CD14-positive monocyte (primary cell): ENCODE results near the gene FAM13A. TPM values are rescaled to one million over a fixed set of nuclear protein-coding genes. Genes with fewer than 3 reads are reported as not detected.

ENCODE experiments used
- DNase-seq, 3 donors: peaks; one replicate each; pipeline ENCODE4 v3.0.0-alpha.2; 2011 to 2022
- H2AFZ ChIP-seq: 2 replicates; pipeline ENCODE4 v1.6.0; 2012; ENCODE audit warnings: mild to moderate bottlenecking, low read depth, low read length, inconsistent platforms; ENCODE audit not compliant: insufficient read depth, poor library complexity, severe bottlenecking
- H3K27ac ChIP-seq, 2 donors: 1 replicate in 1 of 2; 2 replicates in 1 of 2; pipeline ENCODE4 v1.5.1; 2012 to 2013; ENCODE audit warnings: low read length in 2 of 2, control low read depth in 1 of 2, inconsistent platforms in 1 of 2, low read depth in 1 of 2, mild to moderate bottlenecking in 1 of 2
- H3K27me3 ChIP-seq, 2 donors: one replicate each; pipeline versions ENCODE4 v1.6.0 to v1.6.1; 2011 to 2013; ENCODE audit warnings: low read length in 2 of 2; ENCODE audit not compliant: control insufficient read depth in 2 of 2, insufficient read depth in 2 of 2
- H3K36me3 ChIP-seq, 2 donors: replicated peaks in 1 of 2; 1 replicate in 1 of 2; 2 replicates in 1 of 2; pipeline versions ENCODE4 v1.5.1 to v1.6.1; 2012 to 2013; ENCODE audit warnings: low read length in 2 of 2, control low read depth in 1 of 2, inconsistent platforms in 1 of 2, mild to moderate bottlenecking in 1 of 2; ENCODE audit not compliant: insufficient read depth in 2 of 2, control insufficient read depth in 1 of 2
- H3K4me1 ChIP-seq, 2 donors: 1 replicate in 1 of 2; 2 replicates in 1 of 2; pipeline versions ENCODE4 v1.5.1 to v1.6.1; 2012 to 2013; ENCODE audit warnings: low read length in 2 of 2, control low read depth in 1 of 2, inconsistent platforms in 1 of 2, mild to moderate bottlenecking in 1 of 2, moderate library complexity in 1 of 2; ENCODE audit not compliant: insufficient read depth in 2 of 2, control insufficient read depth in 1 of 2
- H3K4me2 ChIP-seq: replicated peaks from 2 replicates; pipeline ENCODE3; 2012; ENCODE audit warnings: low read length, moderate library complexity, mild to moderate bottlenecking; ENCODE audit not compliant: poor library complexity, severe bottlenecking; ENCODE audit errors: extremely low read depth
- H3K4me3 ChIP-seq, 3 experiments: fragments of 200-600 bp in 1 of 3; sonication (generic) in 1 of 3; replicated peaks in 1 of 3; 1 replicate in 2 of 3; 2 replicates in 1 of 3; pipeline ENCODE4 v1.5.1; 2011 to 2013; ENCODE audit warnings: low read length in 3 of 3, mild to moderate bottlenecking in 3 of 3, control low read depth in 2 of 3, low read depth in 2 of 3, inconsistent platforms in 1 of 3, moderate library complexity in 1 of 3
- H3K79me2 ChIP-seq: 2 replicates; pipeline ENCODE4 v1.6.0; 2012; ENCODE audit warnings: mild to moderate bottlenecking, control low read depth, inconsistent platforms, low read length, moderate library complexity; ENCODE audit not compliant: insufficient read depth
- H3K9ac ChIP-seq: 2 replicates; pipeline ENCODE4 v1.6.0; 2017; ENCODE audit warnings: low read length, mild to moderate bottlenecking; ENCODE audit not compliant: insufficient read depth, poor library complexity, severe bottlenecking
- H3K9me3 ChIP-seq, 2 donors: replicated peaks in 1 of 2; 1 replicate in 1 of 2; 2 replicates in 1 of 2; pipeline versions ENCODE4 v1.5.1 to v1.6.1; 2012 to 2013; ENCODE audit warnings: low read length in 2 of 2, control low read depth in 1 of 2; ENCODE audit not compliant: control insufficient read depth in 1 of 2, insufficient read depth in 1 of 2
- H4K20me1 ChIP-seq: 2 replicates; pipeline ENCODE4 v1.6.0; 2012; ENCODE audit warnings: mild to moderate bottlenecking, low read length, control low read depth, moderate library complexity; ENCODE audit not compliant: insufficient read depth
- H3K27ac Mint-ChIP-seq, 7 donors: one replicate each; pipeline ENCODE4 v1.8.0; 2020; ENCODE audit warnings: mild to moderate bottlenecking in 7 of 7, mixed read lengths in 7 of 7, moderate library complexity in 6 of 7, inconsistent platforms in 2 of 7
- H3K27me3 Mint-ChIP-seq, 3 donors: one replicate each; pipeline ENCODE4 v1.8.0; 2021 to 2022; ENCODE audit warnings: low read depth in 3 of 3, mild to moderate bottlenecking in 3 of 3, mixed read lengths in 3 of 3, moderate library complexity in 3 of 3, inconsistent platforms in 1 of 3
- H3K36me3 Mint-ChIP-seq, 2 donors: one replicate each; pipeline ENCODE4 v1.8.0; 2020; ENCODE audit warnings: mixed read lengths in 2 of 2, inconsistent platforms in 1 of 2, mild to moderate bottlenecking in 1 of 2
- H3K4me1 Mint-ChIP-seq: one replicate; pipeline ENCODE4 v1.8.0; 2020; ENCODE audit warnings: mild to moderate bottlenecking, mixed read lengths
- H3K4me3 Mint-ChIP-seq, 2 donors: one replicate each; pipeline ENCODE4 v1.8.0; 2020; ENCODE audit warnings: mild to moderate bottlenecking in 2 of 2, mixed read lengths in 2 of 2, moderate library complexity in 1 of 2
- H3K9me3 Mint-ChIP-seq, 7 donors: one replicate each; pipeline ENCODE4 v1.8.0; 2020 to 2022; ENCODE audit warnings: mixed read lengths in 7 of 7, mild to moderate bottlenecking in 6 of 7, moderate library complexity in 6 of 7, inconsistent platforms in 2 of 7
- whole genome bisulfite sequencing: methylation state at CpG from one replicate; pipeline ENCODE4 v1.1.5; 2013; ENCODE audit warnings: missing lambda C conversion rate; ENCODE audit not compliant: insufficient coverage; 5-methylcytosine and 5-hydroxymethylcytosine counted together
- intact Hi-C, 2 donors: fragments of 100-400 bp; cut with micrococcal nuclease; formaldehyde crosslinking; loops; one replicate each; pipeline versions ENCODE4 v1.15.0 to v1.15.1; 2023
- polyA plus RNA-seq, 3 donors: library from polyadenylated mRNA; depleted of rRNA in 1 of 3; unstranded in 2 of 3; stranded (reverse) in 1 of 3; fragments of 300-500 nt in 2 of 3; fragments of >200 nt in 1 of 3; fragmentation: Illumina TruSeq in 2 of 3; gene quantifications; 1 replicate in 2 of 3; 2 replicates in 1 of 3; pipeline ENCODE4 v1.2.3, GENCODE V29; 2012 to 2021
- TF ChIP-seq, protein P1 (sequence below): fragments of 200-600 bp; IDR thresholded peaks from one replicate; pipeline ENCODE4 v1.8.0; 2022; ENCODE audit warnings: antibody characterized with exemption, mild to moderate bottlenecking

FAM13A gene
- polyA plus RNA-seq, 3 donors: 5.3 to 20.0 (median 6.5) TPM

- H3K79me2 ChIP-seq: no peaks in the 10 kb centered on the region
- peaks cover 3% of the 10 kb centered on the region for H3K4me1 Mint-ChIP-seq
- H3K4me1 ChIP-seq: no peaks in the 10 kb centered on the region
- no peak overlapping the region for H3K4me3 ChIP-seq
- H3K4me2 ChIP-seq: no peak overlapping the region
- no peaks in the 10 kb centered on the region for H4K20me1 ChIP-seq
- no peaks in the 10 kb centered on the region for H3K36me3 ChIP-seq
- no peaks in the 10 kb centered on the region for H3K27me3 ChIP-seq
- peaks cover 0 to 3% of the 10 kb centered on the region in 2 donors for H3K9me3 ChIP-seq
- H3K27ac ChIP-seq: no peak overlapping the region
- no peak for DNase-seq
- TF ChIP-seq, protein P1, sequence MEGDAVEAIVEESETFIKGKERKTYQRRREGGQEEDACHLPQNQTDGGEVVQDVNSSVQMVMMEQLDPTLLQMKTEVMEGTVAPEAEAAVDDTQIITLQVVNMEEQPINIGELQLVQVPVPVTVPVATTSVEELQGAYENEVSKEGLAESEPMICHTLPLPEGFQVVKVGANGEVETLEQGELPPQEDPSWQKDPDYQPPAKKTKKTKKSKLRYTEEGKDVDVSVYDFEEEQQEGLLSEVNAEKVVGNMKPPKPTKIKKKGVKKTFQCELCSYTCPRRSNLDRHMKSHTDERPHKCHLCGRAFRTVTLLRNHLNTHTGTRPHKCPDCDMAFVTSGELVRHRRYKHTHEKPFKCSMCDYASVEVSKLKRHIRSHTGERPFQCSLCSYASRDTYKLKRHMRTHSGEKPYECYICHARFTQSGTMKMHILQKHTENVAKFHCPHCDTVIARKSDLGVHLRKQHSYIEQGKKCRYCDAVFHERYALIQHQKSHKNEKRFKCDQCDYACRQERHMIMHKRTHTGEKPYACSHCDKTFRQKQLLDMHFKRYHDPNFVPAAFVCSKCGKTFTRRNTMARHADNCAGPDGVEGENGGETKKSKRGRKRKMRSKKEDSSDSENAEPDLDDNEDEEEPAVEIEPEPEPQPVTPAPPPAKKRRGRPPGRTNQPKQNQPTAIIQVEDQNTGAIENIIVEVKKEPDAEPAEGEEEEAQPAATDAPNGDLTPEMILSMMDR: no peak
- peak overlapping the region; percentile 44 for H2AFZ ChIP-seq
- peaks cover 0 to 5% (median 2%) of the 10 kb centered on the region in 7 donors for H3K9me3 Mint-ChIP-seq
- no peak overlapping the region for H3K4me3 Mint-ChIP-seq
- no peaks in the 10 kb centered on the region for H3K36me3 Mint-ChIP-seq
- no peak overlapping the region for H3K27ac Mint-ChIP-seq
- no peaks in the 10 kb centered on the region for H3K27me3 Mint-ChIP-seq
- intact Hi-C loops: no loop called here
- no CpG with 5 or more reads among the region's 1 CpG for WGBS
- H3K9ac ChIP-seq: no peak overlapping the region
Observed at GRCh38 chr4:88971536-88971935, 85.4 kb downstream of the FAM13A start.

DNA sequence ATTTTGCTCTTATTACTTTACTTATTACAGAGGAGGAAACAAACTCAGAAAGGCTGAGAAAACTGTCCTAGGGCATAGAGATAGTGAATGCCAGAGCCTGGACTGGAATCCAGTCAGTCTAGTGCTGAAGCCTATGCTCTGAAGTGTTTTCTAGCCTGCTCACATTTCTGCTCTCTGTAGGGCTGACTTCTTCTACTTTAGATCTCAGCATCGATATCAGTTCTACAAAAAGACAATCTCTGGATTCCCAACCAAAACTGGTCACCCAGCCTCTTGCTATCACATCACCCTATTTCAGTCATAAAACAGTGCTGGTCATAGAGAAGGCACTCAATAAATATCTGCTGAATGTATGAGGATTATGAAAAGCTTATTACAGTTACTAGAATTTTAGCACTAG, 87.2 kb downstream of the FAM13A start:
- Histone ChIP-seq H3K36me3 (no peaks in the 10 kb centered on the region), H3K4me2 (no peak overlapping the region), H4K20me1 (no peaks in the 10 kb centered on the region), H3K27ac (no peak overlapping the region), H2AFZ (peak overlapping the region; percentile 22), H3K27me3 (no peaks in the 10 kb centered on the region), H3K4me3 (no peak overlapping the region), H3K79me2 (no peaks in the 10 kb centered on the region), H3K9ac (no peak overlapping the region), H3K9me3 (peaks cover 0 to 3% of the 10 kb centered on the region in 2 donors), H3K4me1 (no peaks in the 10 kb centered on the region)
- Mint-ChIP-seq H3K27ac (no peak overlapping the region), H3K4me3 (no peak overlapping the region), H3K9me3 (peaks cover 0 to 5% (median 2%) of the 10 kb centered on the region in 7 donors), H3K27me3 (no peaks in the 10 kb centered on the region), H3K4me1 (peaks cover 5% of the 10 kb centered on the region), H3K36me3 (no peaks in the 10 kb centered on the region)
- WGBS: no CpG with 5 or more reads among the region's 1 CpG
- TF ChIP-seq, protein P1: no peak
- intact Hi-C loops: loop anchor here in 1 of 2 donors (10.0 kb wide), 1 partner anchor 145 kb away; no protein-coding TSS in a partner anchor
- DNase-seq: no peak
